Superior temporal gyrus (tissue), 1 donor: ENCODE measurements around the gene IGLL5.

ENCODE experiments used
- DNase-seq: peaks from one replicate; pipeline ENCODE4 v3.0.0-alpha.2; 2016; ENCODE audit errors: extremely low spot score

IGLL5 gene

GRCh38 chr22:22938672-22939587 is 51.3 kb downstream of the IGLL5 start:
- DNase-seq: no peak

DNA sequence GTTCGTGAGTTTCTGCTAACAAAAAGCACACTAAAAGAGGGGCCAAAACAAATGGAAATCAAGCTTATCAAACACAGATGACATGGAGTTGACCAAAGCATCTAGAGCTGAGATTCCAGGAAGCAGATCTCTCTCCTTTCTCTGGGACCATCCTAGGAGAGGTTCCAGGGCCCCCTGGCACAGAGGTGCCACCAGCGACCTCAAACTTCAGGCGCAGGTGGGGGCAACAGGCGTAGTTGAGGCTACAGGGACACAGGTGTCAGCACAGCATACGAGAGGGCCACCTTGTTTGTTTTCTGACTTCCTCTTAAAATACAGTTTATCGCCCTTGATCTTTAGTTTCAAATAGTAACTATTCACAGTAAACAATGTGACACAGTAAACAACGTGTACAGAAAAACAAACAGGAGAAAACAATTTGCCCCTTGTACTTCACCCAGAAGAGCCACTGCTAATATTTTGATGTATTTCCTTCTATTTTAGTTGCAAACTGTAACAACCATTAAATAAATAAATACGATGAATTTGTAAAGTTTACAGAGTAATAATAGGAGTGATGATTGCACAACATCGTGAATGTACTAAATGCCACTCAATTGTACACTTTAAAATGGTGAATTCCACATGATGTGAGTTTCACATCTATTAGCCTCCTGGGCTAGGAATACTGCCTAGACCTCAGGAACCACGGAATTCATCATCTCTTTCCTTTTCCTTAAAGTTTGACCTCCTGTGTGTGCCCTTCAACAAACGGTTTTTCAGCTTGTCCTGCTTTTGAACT is 52.2 kb downstream of the IGLL5 start:
- DNase-seq: no peak

GRCh38 chr22:22940961-22941605 is 53.5 kb downstream of the IGLL5 start:
- DNase-seq: no peak

DNA sequence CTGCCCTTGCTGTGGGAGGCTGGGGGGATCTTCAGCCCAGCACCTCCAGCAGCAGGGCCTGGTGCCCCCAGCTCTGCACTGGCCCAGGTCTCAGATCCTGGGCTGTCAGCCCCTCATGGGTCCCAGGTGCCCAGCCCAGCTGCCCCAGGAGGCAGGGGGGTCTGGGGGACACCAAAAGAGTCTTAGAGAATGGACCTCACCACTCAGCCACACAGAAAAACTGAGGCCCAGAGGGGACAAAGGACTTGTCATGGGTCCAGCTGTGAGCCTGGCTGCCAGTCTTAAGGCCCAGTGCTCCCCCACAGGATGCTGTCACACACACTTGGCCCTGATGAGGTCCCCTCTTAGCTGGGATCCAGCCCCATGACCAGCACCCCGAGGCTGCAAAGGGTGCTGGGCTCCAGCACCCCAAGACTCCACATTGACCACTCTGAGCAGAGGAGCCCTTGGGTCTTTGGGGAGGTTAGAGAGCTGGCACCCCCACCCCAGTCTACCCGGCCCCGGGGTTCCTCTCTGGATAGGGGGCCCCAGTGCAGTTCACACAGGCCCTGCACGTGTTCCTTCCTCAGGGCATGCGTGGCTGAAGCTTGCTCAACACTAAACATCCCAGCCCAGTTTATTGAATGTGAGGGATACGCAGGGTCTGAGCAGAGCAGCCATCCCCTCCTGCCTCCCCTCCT is 54.4 kb downstream of the IGLL5 start:
- no peak for DNase-seq

DNA sequence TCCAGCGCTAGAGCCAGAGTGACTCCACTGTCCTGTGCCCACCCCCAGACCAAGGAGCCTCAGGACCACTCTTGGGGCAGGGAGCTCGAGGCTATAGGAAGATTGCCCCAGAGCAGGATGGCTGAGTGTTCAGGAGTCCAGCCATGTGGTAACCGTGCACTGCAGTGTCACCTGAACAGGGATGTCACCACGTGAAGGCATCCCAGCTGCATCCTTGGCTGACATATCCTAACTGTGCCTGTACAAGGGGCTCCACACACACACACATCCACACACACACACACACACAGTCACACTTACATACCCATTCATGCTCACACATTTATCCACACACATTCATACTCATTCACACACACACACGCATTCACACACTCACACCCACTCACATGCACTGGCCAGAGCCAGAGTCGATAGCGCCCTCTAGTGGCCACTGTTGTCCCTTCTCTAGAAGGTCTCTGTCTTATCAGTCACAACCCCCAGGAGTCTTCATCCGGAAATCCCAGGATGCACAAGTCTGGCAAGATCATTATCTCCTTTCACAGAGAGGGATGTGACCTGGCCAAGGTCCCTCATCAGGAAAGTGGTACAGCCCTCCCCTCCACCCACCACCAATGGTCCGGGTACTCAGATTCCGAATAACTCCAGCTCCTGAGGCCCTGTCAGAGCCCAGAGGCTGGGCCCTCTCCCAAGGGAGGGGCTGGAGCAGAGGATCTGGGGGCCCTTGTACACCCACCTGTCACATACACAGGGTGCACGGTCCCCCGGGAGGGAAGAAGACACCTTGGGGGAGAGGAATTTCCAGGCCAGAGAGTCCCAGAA is 55.1 kb downstream of the IGLL5 start:
- peak; percentile 68 for DNase-seq

GRCh38 chr22:22943521-22944267 is 56.1 kb downstream of the IGLL5 start:
- DNase-seq: no peak

DNA sequence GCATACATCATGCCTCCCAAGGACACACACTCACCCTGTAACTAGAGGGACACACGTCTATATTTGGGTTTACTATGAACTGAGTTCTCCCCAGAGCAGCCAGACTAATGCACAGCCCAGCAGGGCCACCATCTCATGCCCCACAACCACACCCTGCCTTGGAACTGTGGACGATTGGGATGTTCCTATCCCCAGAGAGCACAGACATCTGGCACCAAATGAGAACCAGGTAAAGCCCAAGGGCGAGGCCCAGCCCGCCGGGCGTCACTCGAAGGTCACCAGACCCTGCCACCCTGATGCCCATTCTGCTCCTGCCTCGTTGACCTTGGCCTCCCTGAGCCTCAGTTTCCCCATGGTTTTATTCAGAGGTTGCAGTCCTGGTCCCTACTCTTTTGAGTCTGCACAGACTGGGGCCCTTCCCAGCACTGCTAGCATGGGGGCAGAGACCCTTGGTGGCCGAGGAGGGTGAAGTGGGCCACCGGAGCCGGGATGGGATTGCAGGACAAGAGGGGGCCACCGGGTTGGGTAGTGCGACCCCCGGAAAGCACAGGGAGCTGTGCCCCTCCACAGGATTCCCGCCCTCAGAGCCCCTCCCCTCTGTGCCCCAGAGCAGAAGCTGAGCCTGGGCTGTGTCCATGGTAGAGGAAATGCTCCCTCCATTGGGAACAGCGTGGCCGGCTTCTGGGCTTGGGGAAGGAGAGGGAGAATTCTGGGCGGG is 56.8 kb downstream of the IGLL5 start:
- no peak for DNase-seq

DNA sequence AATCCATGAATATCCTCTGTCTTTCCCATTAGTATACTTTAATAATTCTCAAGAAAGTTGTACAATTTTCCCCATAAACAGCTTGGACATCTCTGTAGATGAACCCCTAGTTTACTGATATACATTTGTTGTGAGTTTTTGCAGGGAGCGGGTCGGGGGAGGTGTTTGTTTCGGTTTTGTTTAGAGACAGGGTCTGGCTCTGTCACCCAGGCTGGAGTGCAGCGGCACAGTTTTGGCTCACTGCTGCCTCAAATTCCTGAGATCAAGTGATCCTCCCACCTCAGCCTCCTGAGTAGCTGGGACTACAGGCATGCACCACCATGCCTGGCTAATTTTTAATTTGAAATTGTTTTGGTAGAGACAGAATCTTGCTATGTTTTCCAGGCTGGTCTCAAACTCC is 57.6 kb downstream of the IGLL5 start:
- no peak for DNase-seq
